Panc1 (cell line): ENCODE measurements around the gene MIPOL1. TPM values are rescaled to one million over a fixed set of nuclear protein-coding genes. Genes with fewer than 3 reads are reported as not detected.

Source experiments
- ATAC-seq: fragments of 200-7000 bp; cut with Tn5 transposase; 2 replicates; pipeline ENCODE4 v1.9.1; 2020; ENCODE audit warnings: mild to moderate bottlenecking, moderate library complexity
- BruUV-seq: library from RNA; stranded (reverse); fragments of 400-500 nt; replicated peaks from 2 replicates; lab custom pipeline; 2021; lab: Mats Ljungman, UMichigan
- CTCF ChIA-PET: fragments of 300-600 bp; sonication (Branson Sonifier 250); formaldehyde crosslinking; loops from one replicate; lab custom pipeline; 2022; ENCODE audit warnings: antibody characterized with exemption; lab: Charles Lee
- POLR2A ChIA-PET: fragments of 300-600 bp; sonication (Branson Sonifier 250); formaldehyde crosslinking; loops from one replicate; lab custom pipeline; 2022; ENCODE audit warnings: antibody characterized with exemption; lab: Charles Lee
- DNase-seq: peaks from one replicate; pipeline ENCODE4 v3.0.0-alpha.2; 2010; ENCODE audit warnings: low read depth, low spot score
- H3K27ac ChIP-seq: 2 replicates; pipeline ENCODE4 v1.5.1; 2011; ENCODE audit warnings: mild to moderate bottlenecking, low read length, inconsistent platforms
- H3K27me3 ChIP-seq: fragments of 200-500 bp; sonication (Bioruptor generic); 2 replicates; pipeline ENCODE4 v1.6.0; 2014; ENCODE audit warnings: low read length, inconsistent platforms; ENCODE audit not compliant: control insufficient read depth, insufficient read depth
- H3K36me3 ChIP-seq: fragments of 200-500 bp; sonication (Bioruptor generic); 2 replicates; pipeline ENCODE4 v1.5.1; 2014; ENCODE audit warnings: inconsistent platforms, mild to moderate bottlenecking, low read length, moderate library complexity; ENCODE audit not compliant: control insufficient read depth, insufficient read depth
- H3K4me1 ChIP-seq: 2 replicates; pipeline ENCODE4 v1.5.1; 2011; ENCODE audit warnings: inconsistent platforms, mild to moderate bottlenecking, low read length, moderate library complexity; ENCODE audit not compliant: control insufficient read depth, insufficient read depth
- H3K4me3 ChIP-seq, 2 experiments: 2 replicates each; pipeline ENCODE4 v1.5.1; 2011 to 2012; ENCODE audit warnings: low read depth in 2 of 2, low read length in 2 of 2, mild to moderate bottlenecking in 2 of 2, inconsistent platforms in 1 of 2, moderate library complexity in 1 of 2
- H3K9me3 ChIP-seq: fragments of 200-500 bp; sonication (Bioruptor generic); 2 replicates; pipeline ENCODE4 v1.5.1; 2014; ENCODE audit warnings: low read depth, mild to moderate bottlenecking, inconsistent platforms, low read length, moderate library complexity; ENCODE audit not compliant: control insufficient read depth, insufficient read depth
- CTCF ChIP-seq: fragments of 450-650 bp; IDR thresholded peaks from 2 replicates; pipeline ENCODE4 v1.5.1; 2017; ENCODE audit warnings: mild to moderate bottlenecking
- POLR2AphosphoS5 ChIP-seq: IDR thresholded peaks from 2 replicates; pipeline ENCODE4 v1.6.1; 2012; ENCODE audit warnings: mild to moderate bottlenecking, low read depth, low read length, moderate library complexity
- REST ChIP-seq, 2 experiments: IDR thresholded peaks; 2 replicates each; pipeline ENCODE4 v1.6.1; 2011 to 2012; ENCODE audit warnings: low read depth in 2 of 2, control low read depth in 1 of 2, low read length in 1 of 2, mild to moderate bottlenecking in 1 of 2, moderate library complexity in 1 of 2; ENCODE audit not compliant: insufficient read depth in 1 of 2
- SIN3A ChIP-seq: IDR thresholded peaks from 2 replicates; pipeline ENCODE4 v1.6.1; 2012; ENCODE audit warnings: low read depth, mild to moderate bottlenecking, low read length, moderate library complexity, borderline replicate concordance; ENCODE audit not compliant: insufficient read depth
- TCF7L2 ChIP-seq: IDR thresholded peaks from 2 replicates; pipeline ENCODE4 v1.6.1; 2011; ENCODE audit warnings: mild to moderate bottlenecking, low read depth, low read length, inconsistent platforms
- in situ Hi-C: cut with HindIII; loops from 2 replicates; pipeline ENCODE4 v1.10.0; 2016; ENCODE audit warnings: low sequenced_read_pairs, low pct_unique_long_range_greater_than_20kb
- intact Hi-C: fragments of 100-400 bp; cut with micrococcal nuclease; formaldehyde crosslinking; loops from one replicate; pipeline ENCODE4 v1.10.0; 2022; ENCODE audit not compliant: unreplicated experiment
- total RNA-seq: library from RNA; stranded (reverse); gene quantifications from one replicate; pipeline ENCODE4 v1.2.1, GENCODE V29; 2021; ENCODE audit not compliant: unreplicated experiment

Gene MIPOL1
- total RNA-seq, 1 experiment from 2014 or later = 12.8 TPM

- intact Hi-C loops (no loop called here), in situ Hi-C loops (no loop called here)
- no peak for DNase-seq
- ChIA-PET POLR2A (no interaction called here), CTCF (interaction anchor here (0.7 kb wide), 1 partner anchor 15 kb away, joined by 6 read pairs; no protein-coding TSS in a partner anchor)
- no peak for ATAC-seq
- H3K27ac ChIP-seq = no peak overlapping the region
- no peaks in the 10 kb centered on the region; the same call in 1 of the 2 replicates for H3K4me1 ChIP-seq
- H3K36me3 ChIP-seq = no peaks in the 10 kb centered on the region
- TF ChIP-seq REST (IDR thresholded peaks at IDR 0.05; ENCODE audit: insufficient read depth in 1 of 2, low read depth in 2 of 2, low read length in 1 of 2) (no peak), SIN3A (no peak), CTCF (no peak), POLR2AphosphoS5 (no peak), TCF7L2 (no peak)
- no peaks in the 10 kb centered on the region for H3K27me3 ChIP-seq
- no peaks in the 10 kb centered on the region for H3K9me3 ChIP-seq
- H3K4me3 ChIP-seq = no peak overlapping the region
- BruUV-seq = no TSS peak
Observed at GRCh38 chr14:37588667-37588955, 390.9 kb downstream of the MIPOL1 start.

GRCh38 chr14:37588956-37589714 is 391.4 kb downstream of the MIPOL1 start:
- Histone ChIP-seq H3K36me3 (no peaks in the 10 kb centered on the region), H3K9me3 (no peaks in the 10 kb centered on the region), H3K4me1 (no peaks in the 10 kb centered on the region; the same call in 1 of the 2 replicates), H3K27ac (no peak overlapping the region), H3K4me3 (no peak overlapping the region), H3K27me3 (no peaks in the 10 kb centered on the region)
- TF ChIP-seq REST (IDR thresholded peaks at IDR 0.05; ENCODE audit: insufficient read depth in 1 of 2, low read depth in 2 of 2, low read length in 1 of 2) = no peak
- TF ChIP-seq CTCF = no peak
- TF ChIP-seq TCF7L2 = no peak
- no peak for TF ChIP-seq POLR2AphosphoS5
- no peak for TF ChIP-seq SIN3A
- no peak for DNase-seq
- ChIA-PET CTCF (interaction anchor here (0.7 kb wide), 1 partner anchor 14 kb away, joined by 6 read pairs; no protein-coding TSS in a partner anchor), POLR2A (no interaction called here)
- in situ Hi-C loops = no loop called here
- intact Hi-C loops = no loop called here
- ATAC-seq = no peak
- no TSS peak for BruUV-seq
